Large intestine (tissue), 3 donors: ENCODE measurements around the gene CSTB. TPM values are rescaled to one million over a fixed set of nuclear protein-coding genes. Genes with fewer than 3 reads are reported as not detected.
A peak's percentile ranks its signal among the peaks of the same experiment; 100 is the strongest.

Source experiments
- DNase-seq, 2 donors: peaks; one replicate each; pipeline versions ENCODE4 v3.0.0 to v3.0.0-alpha.2; 2013
- H3K27ac ChIP-seq: one replicate; pipeline ENCODE4 v1.5.1; 2013; ENCODE audit warnings: low read length
- H3K27me3 ChIP-seq: 2 replicates; pipeline ENCODE4 v1.6.1; 2013; ENCODE audit warnings: low read length; ENCODE audit not compliant: control insufficient read depth, insufficient read depth
- H3K36me3 ChIP-seq: 2 replicates; pipeline ENCODE4 v1.6.1; 2013; ENCODE audit warnings: low read length; ENCODE audit not compliant: control insufficient read depth, insufficient read depth
- H3K4me1 ChIP-seq: one replicate; pipeline ENCODE4 v1.6.1; 2013; ENCODE audit warnings: low read length; ENCODE audit not compliant: control insufficient read depth, insufficient read depth
- H3K4me3 ChIP-seq: one replicate; pipeline ENCODE4 v1.5.1; 2013; ENCODE audit warnings: low read length
- H3K9me3 ChIP-seq: one replicate; pipeline ENCODE4 v1.6.1; 2013; ENCODE audit warnings: mild to moderate bottlenecking, low read depth, low read length, moderate library complexity; ENCODE audit not compliant: control insufficient read depth
- WGBS: methylation state at CpG from one replicate; pipeline ENCODE4 v1.1.5; 2013; ENCODE audit warnings: low lambda C conversion rate; ENCODE audit not compliant: insufficient coverage; 5-methylcytosine and 5-hydroxymethylcytosine counted together
- polyA plus RNA-seq: library from polyadenylated mRNA; unstranded; fragments of 120-200 nt; gene quantifications from one replicate; pipeline ENCODE4 v1.2.1, GENCODE V29; 2013

The CSTB gene
- polyA plus RNA-seq, 1 donor: 36.5 TPM

- Histone ChIP-seq H3K4me1 (no peaks in the 10 kb centered on the region), H3K27ac (no peak overlapping the region), H3K27me3 (no peaks in the 10 kb centered on the region), H3K9me3 (no peaks in the 10 kb centered on the region), H3K4me3 (no peak overlapping the region), H3K36me3 (peaks cover 89% of the 10 kb centered on the region)
- DNase-seq: no peak
- no CpG with 5 or more reads among the region's 18 CpGs for WGBS
Observed at GRCh38 chr21:43749651-43750262, 26.4 kb downstream of the CSTB start.

GRCh38 chr21:43748622-43749021, 27.5 kb downstream of the CSTB start:
- Histone ChIP-seq H3K27me3 (no peaks in the 10 kb centered on the region), H3K9me3 (no peaks in the 10 kb centered on the region), H3K4me1 (no peaks in the 10 kb centered on the region), H3K4me3 (no peak overlapping the region), H3K27ac (no peak overlapping the region), H3K36me3 (peaks cover 89% of the 10 kb centered on the region)
- 100% methylated on average over 2 of the region's 17 CpGs for WGBS
- no peak for DNase-seq

- Histone ChIP-seq H3K9me3 (no peaks in the 10 kb centered on the region), H3K27ac (no peak overlapping the region), H3K4me1 (no peaks in the 10 kb centered on the region), H3K4me3 (no peak overlapping the region), H3K27me3 (no peaks in the 10 kb centered on the region), H3K36me3 (peaks cover 74% of the 10 kb centered on the region)
- DNase-seq: no peak
- WGBS: 100% methylated on average over 3 of the region's 16 CpGs
Observed at GRCh38 chr21:43745772-43746517, 30.2 kb downstream of the CSTB start.

- H3K27me3 ChIP-seq: no peaks in the 10 kb centered on the region
- H3K4me1 ChIP-seq: peaks cover 6% of the 10 kb centered on the region
- H3K4me3 ChIP-seq: no peak overlapping the region
- H3K36me3 ChIP-seq: peaks cover 66% of the 10 kb centered on the region
- no peak overlapping the region for H3K27ac ChIP-seq
- 89% methylated on average over 7 of the region's 18 CpGs for WGBS
- DNase-seq: no peak
- H3K9me3 ChIP-seq: no peaks in the 10 kb centered on the region
Observed at GRCh38 chr21:43744725-43745124, 31.4 kb downstream of the CSTB start.

GRCh38 chr21:43743947-43744346, 32.2 kb downstream of the CSTB start:
- DNase-seq: no peak
- WGBS: no CpG with 5 or more reads among the region's 8 CpGs
- Histone ChIP-seq H3K27ac (no peak overlapping the region), H3K27me3 (no peaks in the 10 kb centered on the region), H3K4me1 (peaks cover 13% of the 10 kb centered on the region), H3K4me3 (no peak overlapping the region), H3K36me3 (peaks cover 63% of the 10 kb centered on the region), H3K9me3 (no peaks in the 10 kb centered on the region)

GRCh38 chr21:43741423-43742096, 34.5 kb downstream of the CSTB start:
- H3K27me3 ChIP-seq: no peaks in the 10 kb centered on the region
- peaks cover 33% of the 10 kb centered on the region for H3K4me1 ChIP-seq
- H3K36me3 ChIP-seq: peaks cover 56% of the 10 kb centered on the region
- H3K9me3 ChIP-seq: no peaks in the 10 kb centered on the region
- DNase-seq: peak in 1 of 2 donors; percentile 30
- H3K4me3 ChIP-seq: no peak overlapping the region
- WGBS: no CpG with 5 or more reads among the region's 28 CpGs
- no peak overlapping the region for H3K27ac ChIP-seq

GRCh38 chr21:43740497-43741156, 35.5 kb downstream of the CSTB start:
- no peaks in the 10 kb centered on the region for H3K27me3 ChIP-seq
- no peak overlapping the region for H3K4me3 ChIP-seq
- peaks cover 5% of the 10 kb centered on the region for H3K9me3 ChIP-seq
- peaks cover 55% of the 10 kb centered on the region for H3K36me3 ChIP-seq
- 0% methylated on average over 2 of the region's 25 CpGs for WGBS
- peaks cover 33% of the 10 kb centered on the region for H3K4me1 ChIP-seq
- peak; percentile 89 to 93 for DNase-seq
- H3K27ac ChIP-seq: no peak overlapping the region

GRCh38 chr21:43739621-43740435, 36.3 kb downstream of the CSTB start:
- peaks cover 5% of the 10 kb centered on the region for H3K9me3 ChIP-seq
- H3K4me1 ChIP-seq: peaks cover 37% of the 10 kb centered on the region
- H3K36me3 ChIP-seq: peaks cover 60% of the 10 kb centered on the region
- WGBS: no CpG with 5 or more reads among the region's 25 CpGs
- H3K27ac ChIP-seq: peak overlapping the region; percentile 89
- H3K4me3 ChIP-seq: no peak overlapping the region
- no peaks in the 10 kb centered on the region for H3K27me3 ChIP-seq
- peak in 1 of 2 donors; percentile 66 for DNase-seq

- H3K27ac ChIP-seq: peak overlapping the region; percentile 89
- H3K4me3 ChIP-seq: no peak overlapping the region
- H3K36me3 ChIP-seq: peaks cover 50% of the 10 kb centered on the region
- H3K9me3 ChIP-seq: peaks cover 5% of the 10 kb centered on the region
- WGBS: no CpG with 5 or more reads among the region's 35 CpGs
- DNase-seq: no peak
- peaks cover 61% of the 10 kb centered on the region for H3K4me1 ChIP-seq
- no peaks in the 10 kb centered on the region for H3K27me3 ChIP-seq
Observed at GRCh38 chr21:43737158-43737950, 38.8 kb downstream of the CSTB start.
